HG03045 (cell line): ENCODE measurements around the gene CORO7.
"Not testable (repeated sequence)": the region's sequence is repeated elsewhere in the genome, so short reads cannot be mapped to it uniquely, and the experiment has no call there.

ENCODE experiments used
- ATAC-seq: cut with Tn5 transposase; IDR thresholded peaks from one replicate; pipeline ENCODE4 v1.9.1; 2021; ENCODE audit warnings: mild to moderate bottlenecking, moderate library complexity; ENCODE audit not compliant: unreplicated experiment

The CORO7 gene

DNA sequence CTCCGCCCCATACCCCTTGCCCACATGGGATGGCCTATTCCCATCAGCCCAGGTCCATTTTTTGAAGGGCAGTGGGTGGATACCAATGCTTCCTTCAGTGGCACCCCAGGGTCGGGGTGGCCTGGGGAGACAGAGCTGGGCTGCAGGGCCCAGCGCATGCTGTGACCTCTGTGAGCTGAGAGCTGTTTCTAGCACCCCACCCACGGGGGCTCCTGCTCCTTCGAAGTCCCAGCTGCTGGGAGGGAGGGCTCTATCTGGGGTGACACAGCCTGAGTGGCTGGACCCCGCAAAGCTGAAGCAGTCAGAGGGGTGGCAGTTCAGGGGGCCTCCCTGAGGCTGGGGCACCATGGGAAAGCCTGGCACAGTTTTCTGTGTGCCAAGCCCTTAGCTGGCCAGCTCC is 76.0 kb downstream of the CORO7 start:
- ATAC-seq: no peak

DNA sequence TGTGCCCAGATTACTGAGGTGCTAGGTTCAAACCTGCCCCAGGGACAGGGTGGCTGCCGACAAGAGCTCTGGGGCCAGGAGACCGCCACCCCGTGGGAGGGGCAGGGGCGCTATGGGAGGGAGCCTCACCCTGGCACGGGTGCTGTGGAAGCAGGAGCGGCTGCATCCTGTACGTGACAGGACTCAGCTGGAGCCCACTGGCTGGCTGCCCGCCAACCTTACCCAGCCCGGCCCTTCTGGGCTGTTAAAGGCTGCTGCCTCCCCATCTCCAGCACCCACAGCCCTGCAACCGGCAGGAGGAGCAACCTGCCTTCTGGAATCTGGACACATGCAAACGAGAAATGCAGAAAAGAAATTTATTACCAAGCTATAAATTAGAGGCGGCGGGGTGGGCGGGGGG is 76.5 kb downstream of the CORO7 start:
- ATAC-seq: no peak

DNA sequence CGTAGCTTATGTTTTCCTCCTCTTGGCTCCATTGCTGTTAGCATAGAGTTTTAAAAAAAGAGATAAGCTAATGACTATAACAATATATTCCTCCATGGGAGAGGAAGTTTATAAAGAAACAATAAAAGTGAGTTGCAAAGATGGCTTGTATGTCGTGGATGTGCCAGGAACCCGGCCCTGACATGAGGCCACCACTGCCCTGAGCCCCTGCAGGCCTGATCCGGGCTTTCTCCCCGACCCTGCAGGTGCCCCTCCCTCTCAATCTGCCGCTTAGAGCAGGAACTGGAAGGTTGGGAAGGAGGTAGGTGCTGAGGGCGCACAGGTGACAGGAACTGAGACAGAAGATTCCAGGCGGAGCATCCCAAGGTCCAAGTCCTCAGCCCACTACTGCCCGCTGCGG is 76.9 kb downstream of the CORO7 start:
- ATAC-seq: no peak

DNA sequence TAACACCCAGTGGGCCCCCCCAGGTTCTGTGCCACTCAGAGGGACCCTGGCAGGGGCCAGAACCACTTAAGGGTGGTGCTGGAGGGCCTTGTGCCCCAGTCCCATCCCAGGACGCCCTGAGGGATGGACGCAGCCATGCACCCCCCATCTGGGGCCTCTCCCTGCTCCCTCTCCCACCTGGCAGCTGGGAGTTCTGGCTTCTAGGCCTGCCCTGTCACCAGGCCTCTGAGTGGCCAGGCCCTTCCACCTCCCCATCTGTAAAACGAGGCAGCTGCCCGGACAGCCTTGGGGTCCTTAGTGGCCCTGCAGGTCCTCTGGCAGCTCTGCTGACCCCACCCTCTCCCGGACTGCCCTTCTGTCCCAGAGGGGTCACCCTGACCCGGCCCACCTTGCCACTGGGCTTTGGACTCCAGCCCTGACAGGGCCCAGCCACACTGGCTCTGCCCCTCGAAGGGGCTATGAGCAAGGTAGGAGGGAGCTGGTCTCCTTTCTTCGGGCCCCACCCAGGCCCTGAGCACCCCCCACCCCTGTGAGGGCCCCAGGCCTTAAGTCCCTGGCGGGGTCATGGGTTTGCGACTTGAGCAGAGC is 77.6 kb downstream of the CORO7 start:
- ATAC-seq: no peak

DNA sequence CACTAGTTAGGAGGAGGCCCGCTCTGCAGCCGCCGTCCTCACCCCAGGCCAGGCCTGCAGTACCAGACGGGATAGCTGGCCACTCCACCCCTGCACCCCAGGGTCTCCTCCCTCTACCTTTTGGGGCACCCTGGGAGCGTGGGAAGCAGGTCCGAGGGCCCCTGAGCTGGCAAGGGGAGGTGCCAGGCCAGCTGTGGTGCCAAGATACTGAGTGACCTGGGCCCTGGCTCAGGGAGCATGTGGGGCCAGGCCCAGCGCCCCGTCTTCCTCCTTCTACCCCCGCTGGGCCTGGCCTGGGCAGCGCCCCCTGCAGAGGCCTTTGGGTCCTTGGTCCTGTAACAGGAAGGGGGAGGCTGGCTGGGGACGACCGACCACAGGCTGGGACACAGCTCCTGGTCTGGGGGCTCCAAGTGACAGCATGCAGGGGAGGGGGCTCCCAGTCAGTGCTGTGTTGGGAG is 78.2 kb downstream of the CORO7 start:
- ATAC-seq: no peak

DNA sequence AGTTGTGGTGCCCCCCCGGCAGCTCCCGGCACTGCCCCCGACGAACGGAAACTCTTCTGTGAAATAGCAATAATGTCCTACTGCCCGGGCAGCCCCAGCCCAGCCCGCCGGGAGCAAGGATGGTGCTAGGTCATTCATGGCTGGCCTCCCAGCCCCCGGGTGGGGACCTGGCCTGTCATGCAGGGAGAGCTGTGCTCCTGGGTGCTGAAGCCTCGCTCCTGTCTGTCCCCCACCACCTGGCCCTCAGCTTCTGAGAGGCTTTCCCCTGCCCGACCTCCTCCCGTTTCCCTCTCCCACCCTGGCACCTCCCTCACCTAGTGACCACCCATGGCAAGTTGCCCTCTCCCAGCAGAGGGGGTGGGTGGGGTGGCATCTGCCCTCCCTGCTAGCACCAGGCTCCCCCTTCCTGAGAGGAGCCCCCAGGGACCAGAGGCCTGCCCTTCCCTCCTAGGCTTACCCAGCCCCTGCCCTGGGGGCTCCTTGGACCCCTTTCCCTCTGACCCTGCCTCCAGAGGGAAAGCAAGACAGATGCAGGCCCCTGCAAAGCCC is 78.8 kb downstream of the CORO7 start:
- no peak for ATAC-seq

DNA sequence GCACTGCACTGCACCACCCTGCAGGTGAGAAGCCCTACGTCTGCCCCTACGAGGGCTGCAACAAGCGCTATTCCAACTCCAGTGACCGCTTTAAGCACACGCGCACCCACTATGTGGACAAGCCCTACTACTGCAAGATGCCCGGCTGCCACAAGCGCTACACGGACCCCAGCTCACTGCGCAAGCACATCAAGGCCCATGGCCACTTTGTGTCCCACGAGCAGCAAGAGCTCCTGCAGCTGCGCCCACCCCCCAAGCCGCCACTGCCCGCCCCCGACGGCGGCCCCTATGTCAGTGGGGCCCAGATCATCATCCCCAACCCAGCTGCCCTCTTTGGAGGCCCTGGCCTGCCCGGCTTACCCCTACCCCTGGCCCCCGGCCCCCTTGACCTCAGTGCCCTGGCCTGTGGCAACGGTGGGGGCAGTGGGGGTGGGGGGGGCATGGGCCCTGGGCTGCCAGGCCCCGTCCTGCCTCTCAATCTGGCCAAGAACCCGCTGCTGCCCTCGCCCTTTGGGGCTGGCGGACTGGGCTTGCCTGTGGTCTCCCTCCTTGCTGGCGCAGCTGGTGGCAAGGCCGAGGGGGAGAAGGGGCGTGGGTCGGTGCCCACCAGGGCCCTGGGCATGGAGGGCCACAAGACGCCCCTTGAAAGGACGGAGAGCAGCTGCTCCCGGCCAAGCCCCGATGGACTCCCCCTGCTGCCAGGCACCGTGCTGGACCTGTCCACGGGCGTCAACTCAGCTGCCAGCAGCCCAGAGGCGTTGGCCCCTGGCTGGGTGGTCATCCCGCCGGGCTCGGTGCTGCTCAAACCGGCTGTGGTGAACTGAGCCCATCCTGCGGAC is 79.5 kb downstream of the CORO7 start:
- ATAC-seq: no peak

DNA sequence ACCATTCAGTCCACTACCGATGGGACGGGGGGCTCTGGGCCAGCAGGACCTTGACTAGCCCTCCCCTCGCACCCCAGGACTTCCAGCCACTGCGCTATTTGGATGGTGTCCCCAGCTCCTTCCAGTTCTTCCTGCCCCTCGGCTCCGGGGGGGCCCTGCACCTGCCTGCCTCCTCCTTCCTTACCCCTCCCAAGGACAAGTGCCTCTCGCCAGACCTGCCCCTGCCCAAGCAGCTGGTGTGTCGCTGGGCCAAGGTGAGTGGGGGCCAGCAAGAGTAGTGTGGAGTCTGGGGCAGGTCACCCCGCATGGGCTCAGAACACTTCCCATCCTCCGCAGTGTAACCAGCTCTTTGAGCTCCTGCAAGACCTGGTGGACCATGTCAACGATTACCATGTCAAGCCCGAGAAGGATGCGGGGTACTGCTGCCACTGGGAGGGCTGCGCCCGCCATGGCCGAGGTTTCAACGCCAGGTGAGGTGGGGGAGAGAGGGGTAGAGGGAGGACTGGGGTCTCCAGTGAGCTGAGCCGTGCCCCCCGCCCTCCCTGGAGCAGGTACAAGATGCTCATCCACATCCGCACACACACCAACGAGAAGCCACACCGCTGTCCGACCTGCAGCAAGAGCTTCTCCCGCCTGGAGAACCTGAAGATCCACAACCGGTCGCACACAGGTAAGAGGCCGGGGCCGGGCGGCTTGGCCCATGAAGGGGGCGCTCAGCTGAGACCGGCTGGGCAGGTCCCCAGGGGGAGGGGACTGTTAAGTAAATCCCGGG is 81.5 kb downstream of the CORO7 start:
- no peak for ATAC-seq

DNA sequence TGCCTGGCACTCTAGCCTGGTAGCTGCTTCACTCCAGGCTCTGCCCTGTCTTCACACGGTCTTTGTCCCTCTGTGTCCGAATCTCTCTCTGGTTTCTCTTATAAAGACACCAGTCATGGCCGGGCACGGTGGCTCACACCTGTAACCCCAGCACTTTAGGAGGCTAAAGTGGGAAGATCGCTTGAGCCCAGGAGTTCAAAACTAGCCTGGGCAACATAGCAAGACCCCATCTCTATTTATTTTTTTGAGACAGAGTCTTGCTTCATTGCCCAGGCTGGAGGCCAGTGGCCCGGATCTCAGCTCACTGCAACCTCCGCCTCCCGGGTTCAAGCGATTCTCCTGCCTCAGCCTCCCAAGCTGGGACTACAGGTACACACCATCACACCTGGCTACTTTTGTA is 82.7 kb downstream of the CORO7 start:
- ATAC-seq: not testable (repeated sequence)

DNA sequence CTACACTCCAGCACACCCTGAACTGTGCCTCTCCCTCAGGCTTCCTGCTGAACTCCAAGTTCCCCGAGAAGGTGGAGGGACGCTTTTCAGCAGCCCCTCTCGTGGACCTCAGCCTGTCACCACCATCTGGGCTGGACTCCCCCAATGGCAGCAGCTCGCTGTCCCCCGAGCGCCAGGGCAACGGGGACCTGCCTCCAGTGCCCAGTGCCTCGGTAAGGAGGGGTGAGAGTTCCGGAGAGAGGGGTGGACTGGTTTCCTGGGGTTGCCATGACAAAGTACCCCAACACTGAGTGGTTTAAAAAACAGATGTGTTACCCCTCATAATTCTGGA is 83.1 kb downstream of the CORO7 start:
- no peak for ATAC-seq

DNA sequence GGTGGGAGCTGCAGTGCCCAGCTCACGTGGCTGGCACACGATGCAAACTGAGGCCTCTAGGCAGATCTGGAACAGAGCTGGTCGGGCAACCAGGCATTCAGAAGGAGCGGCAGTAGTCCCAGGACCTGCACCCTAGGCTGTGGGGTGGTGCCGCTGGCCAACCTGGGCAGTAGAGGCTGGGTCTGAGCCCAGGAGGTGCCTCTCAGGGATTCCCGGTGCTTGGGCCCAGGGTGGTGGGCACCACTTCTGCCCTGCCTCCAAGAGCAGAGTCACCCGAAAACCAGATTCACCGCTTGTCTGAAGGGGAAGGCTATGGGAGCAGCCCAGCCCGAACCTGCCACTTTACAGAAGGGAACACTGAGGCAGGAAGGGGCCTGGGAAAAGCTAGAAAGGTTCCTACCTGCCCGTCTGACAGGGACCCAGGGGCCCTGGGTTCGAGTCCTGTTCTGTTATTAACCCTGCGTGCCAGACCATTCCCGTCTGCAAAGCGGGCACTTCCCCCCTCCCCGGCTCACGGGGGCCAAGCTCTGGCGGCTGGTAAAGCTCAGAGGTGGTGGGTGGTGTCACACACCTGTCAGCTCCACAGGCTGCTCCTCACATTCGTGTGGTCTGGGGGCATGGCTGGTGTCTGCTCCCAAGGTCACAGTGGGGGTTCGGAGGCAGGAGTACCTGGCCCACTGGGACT is 83.6 kb downstream of the CORO7 start:
- ATAC-seq: no peak

DNA sequence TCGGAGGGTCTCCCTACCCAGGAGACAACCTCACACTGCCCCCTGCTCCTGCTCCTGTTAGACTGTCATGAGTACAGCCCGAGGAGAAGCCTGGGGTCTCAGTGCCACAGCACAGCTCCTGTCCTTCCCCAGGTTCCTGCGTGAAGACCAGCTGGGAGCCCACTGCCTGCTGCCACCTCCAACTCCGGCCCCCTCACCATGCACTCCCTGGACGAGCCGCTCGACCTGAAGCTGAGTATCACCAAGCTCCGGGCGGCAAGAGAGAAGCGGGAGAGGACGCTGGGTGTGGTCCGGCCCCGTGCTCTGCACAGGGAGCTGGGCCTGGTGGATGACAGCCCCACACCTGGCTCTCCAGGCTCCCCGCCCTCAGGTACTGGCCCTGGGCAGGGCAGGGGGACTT is 84.3 kb downstream of the CORO7 start:
- ATAC-seq: no peak

DNA sequence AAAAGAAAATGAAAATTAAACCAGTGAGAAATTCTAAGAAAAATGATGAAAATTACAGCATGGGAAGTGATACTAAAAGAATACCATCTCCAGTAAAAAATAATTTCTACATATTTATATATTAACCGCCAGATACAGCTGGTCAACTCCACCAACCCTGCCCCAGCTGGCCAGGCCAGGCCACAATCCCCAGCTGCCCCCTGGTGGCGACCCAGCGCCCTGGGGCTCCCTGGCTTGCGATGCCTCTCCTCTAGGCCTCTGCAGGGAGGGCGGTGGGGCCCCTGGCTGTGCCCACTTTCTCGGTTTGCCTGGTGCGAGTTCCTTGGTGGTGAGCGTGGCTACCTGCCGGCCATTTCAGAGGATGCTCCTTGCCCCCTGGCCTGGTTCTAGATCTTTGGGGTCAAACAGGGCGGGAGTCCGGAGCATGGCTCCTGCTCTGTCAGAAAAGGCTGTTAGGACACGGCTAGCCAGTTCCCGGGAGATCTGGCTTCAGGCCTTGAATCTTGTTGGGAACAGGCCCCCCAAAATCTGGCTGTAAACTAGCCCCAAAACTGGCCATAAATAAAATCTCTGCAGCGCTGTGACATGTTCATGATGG is 86.0 kb downstream of the CORO7 start:
- no peak for ATAC-seq

DNA sequence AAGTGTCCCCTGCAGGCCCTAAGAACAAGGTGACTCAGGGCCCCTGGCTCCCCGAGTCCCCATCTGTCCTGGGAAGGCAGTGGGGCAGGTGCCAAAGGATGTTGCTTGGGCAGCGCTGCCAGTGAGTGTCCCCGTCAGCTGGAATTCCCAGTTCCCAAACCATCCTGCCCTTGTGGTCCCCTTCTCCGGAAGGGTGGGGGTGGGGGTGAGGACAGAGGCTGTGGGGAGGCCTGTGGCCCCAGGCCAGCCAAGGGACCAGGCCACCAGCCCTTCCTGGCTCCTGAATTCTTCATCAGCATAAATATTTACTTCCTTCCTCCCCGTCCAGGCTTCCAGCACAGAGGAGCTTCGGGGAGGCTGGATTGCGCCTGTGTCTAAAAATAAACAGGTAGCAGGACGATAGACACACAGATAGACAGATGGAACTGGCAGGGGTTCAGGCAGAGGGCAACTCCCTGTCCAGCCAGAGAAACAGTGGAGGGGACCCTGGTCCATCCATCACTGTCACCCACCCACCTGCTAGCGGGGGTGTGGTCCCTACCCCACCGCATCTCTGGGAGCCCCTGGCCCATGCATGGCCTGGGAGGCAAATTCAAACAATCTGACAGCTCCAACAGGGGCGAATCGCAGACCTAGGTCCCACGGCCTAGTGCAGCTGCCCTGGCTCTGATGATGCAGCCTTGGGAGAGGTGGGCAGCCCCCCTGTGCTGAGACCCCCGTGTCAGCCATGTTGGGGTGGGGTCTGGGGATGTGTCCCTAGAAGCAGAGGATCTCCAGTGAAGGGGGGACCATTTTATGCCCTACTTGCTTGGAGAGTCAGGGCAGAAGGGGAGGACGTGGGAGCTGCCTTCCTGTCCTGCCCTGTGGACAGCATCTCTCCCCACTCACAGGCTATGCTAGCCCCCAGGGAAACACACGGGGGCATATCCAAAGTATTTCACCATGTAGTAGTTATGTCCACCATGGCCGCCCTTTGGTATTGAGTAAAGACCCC is 87.3 kb downstream of the CORO7 start:
- no peak for ATAC-seq

DNA sequence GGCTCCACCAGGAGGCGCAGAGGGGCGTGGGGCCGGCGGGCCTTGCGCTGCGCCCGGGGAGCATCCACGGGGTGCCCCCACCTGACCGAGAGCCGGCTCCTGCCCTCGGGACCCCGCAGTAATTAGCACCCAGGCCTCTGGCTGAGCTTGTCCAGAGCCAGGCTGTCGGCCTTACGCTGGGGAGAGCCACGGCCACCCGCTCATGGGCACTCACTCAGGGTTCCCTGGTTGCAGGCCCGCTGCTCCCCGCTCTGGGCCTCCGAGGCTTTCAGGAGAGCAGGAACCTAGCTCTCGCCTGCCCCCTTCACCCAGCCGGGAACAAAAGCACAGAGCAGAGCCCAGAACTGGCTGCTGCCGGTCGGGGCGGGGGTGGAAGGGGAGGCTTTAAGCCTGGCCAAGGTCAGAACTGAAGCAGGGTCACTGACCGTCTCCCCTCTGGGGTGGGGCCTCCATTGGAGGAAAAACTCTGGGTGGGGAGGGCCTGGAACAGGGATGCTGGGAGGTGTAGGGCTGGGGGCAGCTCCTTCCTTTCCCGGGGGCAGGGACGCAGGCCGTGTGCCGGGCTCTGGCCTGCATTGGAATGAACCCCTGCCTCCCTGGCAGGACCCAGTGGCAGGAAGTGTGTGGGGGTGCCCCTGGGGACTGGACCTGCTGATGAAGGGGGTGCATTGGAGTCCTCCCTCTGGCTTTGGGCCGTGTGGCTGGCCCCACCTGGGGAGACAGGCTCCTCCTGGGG is 88.2 kb downstream of the CORO7 start:
- no peak for ATAC-seq

DNA sequence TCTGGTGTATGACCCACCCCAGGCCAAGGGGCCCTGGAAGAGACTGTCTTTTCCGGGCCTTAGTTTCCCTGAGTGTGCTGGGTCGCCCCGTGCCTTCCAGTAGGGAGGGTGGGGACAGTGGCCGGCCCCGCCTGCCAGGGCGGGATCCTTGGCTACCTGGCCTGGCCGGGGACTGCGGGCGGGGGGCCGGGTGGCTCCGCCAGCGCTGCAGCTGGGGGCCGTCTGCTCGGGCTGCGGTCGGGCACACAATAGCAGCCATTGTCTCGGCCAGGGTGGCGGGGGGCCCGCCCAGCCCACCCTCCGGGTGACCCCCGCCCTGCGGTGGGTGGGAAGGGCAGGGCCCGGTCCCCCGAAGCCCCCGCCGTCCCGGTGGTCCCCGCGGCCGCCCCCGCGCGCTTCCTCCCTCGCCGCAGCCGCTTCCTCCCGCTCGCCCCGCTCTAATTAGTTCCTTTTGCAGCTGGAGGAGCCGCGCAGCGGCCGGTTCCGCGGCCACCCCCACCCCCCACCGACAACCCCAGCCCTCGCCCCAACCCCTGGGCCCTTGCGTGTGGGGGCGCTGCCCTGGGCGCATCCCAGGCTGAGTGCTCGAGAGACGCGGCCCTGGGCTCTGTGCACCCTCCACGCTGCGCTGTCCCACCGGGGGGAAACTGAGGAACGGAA is 88.9 kb downstream of the CORO7 start:
- ATAC-seq: no peak

DNA sequence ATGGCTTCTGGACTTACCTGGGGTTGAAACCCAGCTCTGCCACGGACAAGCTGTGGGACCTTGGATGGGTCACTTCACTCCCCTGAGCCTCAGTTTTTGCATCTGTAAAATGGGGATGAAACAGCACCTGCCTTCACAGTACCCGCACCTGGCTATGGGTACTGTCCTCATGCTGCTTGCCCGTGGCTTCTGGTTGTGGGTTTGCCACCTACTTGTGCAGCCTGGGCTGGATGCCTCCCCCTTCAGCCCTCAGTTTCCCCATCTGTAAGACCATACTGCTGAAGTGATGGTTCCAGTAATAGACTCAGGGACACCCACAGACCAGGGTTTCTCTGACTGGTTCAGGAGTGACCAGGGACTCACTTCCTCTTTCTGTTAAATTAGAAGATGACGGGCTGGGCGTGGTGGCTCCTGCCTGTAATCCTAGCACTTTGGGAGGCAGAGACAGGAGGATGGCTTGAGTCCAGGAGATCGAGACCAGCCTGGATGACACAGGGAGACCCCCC is 91.1 kb downstream of the CORO7 start:
- ATAC-seq: no peak
